A673 (cell line): Measurements from ENCODE around the gene PDE4B.

Experiments
- EZH2 ChIP-seq: fragments of 200-600 bp; sonication (generic); IDR thresholded peaks from 2 replicates; pipeline ENCODE4 v1.6.1; 2017; ENCODE audit warnings: borderline replicate concordance, low read depth, mild to moderate bottlenecking, mixed read lengths, antibody characterized with exemption, low read length; ENCODE audit not compliant: poor library complexity, severe bottlenecking
- TF ChIP-seq, protein P1 (sequence below): fragments of 300-800, 200-600 bp; sonication (generic); conservative IDR thresholded peaks from 2 replicates; pipeline ENCODE4 v1.5.1; 2017; ENCODE audit warnings: low read depth, mild to moderate bottlenecking, antibody characterized with exemption, low read length, moderate library complexity, mixed read lengths

DNA sequence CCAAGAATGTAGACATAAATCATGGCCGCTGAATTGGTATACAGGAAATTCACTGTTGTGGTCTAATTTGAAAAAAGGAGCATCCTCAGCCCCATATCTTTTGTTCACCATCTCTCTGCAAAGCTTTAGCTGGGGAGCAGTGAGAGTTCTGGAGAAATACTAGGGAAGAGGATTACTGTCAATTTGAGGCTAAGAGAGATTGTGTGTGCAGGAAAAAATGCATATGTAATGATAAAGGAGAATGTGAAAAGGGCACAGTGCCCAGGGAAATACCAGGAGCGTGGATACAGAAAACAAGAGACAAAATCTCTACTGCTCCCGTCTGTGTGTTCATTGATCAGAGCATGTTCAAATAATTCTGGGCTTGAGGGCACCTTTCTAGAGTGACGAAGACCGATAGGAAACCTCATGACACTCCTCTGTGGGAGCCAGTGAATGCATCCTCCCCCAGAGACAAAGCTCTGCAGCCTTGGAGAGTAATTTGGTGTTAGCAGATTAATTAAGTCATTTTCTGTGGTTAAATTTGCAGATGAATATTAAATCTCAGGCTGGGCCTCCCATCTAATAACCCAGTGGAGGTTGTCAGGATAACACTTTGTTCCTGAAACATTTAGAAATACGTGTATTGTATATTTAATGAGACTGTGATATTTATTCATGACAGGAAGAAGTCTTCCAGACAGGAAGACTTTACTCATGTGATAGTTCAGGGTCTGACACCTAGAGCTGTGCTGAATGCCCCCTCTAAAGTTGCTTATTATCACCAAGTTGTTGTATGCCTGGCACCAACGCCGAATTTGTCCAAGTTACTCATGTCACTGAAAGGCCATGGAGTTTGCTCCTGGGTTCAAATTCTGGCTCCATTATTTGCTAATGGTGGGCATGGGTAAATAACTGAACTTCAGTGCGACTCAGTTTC is 453.9 kb downstream of the PDE4B start:
- no peak for TF ChIP-seq EZH2
- TF ChIP-seq, protein P1, sequence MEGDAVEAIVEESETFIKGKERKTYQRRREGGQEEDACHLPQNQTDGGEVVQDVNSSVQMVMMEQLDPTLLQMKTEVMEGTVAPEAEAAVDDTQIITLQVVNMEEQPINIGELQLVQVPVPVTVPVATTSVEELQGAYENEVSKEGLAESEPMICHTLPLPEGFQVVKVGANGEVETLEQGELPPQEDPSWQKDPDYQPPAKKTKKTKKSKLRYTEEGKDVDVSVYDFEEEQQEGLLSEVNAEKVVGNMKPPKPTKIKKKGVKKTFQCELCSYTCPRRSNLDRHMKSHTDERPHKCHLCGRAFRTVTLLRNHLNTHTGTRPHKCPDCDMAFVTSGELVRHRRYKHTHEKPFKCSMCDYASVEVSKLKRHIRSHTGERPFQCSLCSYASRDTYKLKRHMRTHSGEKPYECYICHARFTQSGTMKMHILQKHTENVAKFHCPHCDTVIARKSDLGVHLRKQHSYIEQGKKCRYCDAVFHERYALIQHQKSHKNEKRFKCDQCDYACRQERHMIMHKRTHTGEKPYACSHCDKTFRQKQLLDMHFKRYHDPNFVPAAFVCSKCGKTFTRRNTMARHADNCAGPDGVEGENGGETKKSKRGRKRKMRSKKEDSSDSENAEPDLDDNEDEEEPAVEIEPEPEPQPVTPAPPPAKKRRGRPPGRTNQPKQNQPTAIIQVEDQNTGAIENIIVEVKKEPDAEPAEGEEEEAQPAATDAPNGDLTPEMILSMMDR, result no peak
